ENCODE measurements around the gene AMN1. TPM values are rescaled to one million over a fixed set of nuclear protein-coding genes. Genes with fewer than 3 reads are reported as not detected.
A peak's percentile ranks its signal among the peaks of the same experiment; 100 is the strongest.

Gene AMN1
- total RNA-seq, result 10 to 100 TPM in 2 of 4 donors, 1 to 10 TPM in 2; 3.4 to 16.4 (median 10.5) TPM

DNA sequence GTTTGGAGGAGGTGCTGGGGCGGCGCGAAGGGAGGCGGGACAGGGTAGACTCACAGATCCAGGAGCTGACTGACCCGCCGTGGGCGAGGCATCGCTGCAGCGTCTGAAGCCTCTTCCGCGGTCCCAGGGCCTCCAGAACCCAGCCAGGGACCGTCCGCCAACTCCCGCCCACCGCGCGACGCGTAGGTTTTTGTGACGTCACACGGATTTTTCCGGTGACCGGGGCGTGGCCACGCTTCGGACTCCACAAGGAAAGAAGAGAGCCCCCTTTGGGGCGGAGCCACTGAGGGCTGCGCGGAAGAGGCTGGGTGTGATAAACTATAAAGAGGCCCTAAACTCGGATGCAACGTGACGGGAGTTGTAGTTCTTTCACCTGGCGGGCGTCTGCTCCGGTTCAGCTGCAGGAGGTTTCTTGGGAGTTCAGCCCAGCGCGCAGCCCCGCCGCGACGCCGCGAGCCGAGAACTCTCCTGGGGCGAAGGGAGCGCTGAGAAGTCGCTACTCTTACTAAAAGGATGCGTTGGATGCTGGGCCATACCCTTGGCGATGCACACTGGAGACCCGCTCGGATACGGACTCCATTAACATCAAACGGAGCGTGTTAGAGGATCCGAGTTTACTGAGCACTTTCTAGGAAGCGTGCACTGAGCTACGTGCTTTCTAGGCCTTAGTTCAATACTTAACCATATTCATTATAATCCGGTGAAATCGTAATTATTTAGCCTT lies at the start of gene AMN1:
Gene AMN1 (minus strand): TSS at position 105 of the 724 bp plus-strand sequence. CDS start 13 bp downstream, at position 92.
- TF ChIP-seq, protein P1, sequence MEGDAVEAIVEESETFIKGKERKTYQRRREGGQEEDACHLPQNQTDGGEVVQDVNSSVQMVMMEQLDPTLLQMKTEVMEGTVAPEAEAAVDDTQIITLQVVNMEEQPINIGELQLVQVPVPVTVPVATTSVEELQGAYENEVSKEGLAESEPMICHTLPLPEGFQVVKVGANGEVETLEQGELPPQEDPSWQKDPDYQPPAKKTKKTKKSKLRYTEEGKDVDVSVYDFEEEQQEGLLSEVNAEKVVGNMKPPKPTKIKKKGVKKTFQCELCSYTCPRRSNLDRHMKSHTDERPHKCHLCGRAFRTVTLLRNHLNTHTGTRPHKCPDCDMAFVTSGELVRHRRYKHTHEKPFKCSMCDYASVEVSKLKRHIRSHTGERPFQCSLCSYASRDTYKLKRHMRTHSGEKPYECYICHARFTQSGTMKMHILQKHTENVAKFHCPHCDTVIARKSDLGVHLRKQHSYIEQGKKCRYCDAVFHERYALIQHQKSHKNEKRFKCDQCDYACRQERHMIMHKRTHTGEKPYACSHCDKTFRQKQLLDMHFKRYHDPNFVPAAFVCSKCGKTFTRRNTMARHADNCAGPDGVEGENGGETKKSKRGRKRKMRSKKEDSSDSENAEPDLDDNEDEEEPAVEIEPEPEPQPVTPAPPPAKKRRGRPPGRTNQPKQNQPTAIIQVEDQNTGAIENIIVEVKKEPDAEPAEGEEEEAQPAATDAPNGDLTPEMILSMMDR (IDR thresholded peaks at IDR 0.05), result no peak
- TF ChIP-seq POLR2A (IDR thresholded peaks at IDR 0.05) (peak in 1 of 2 donors; percentile 67), POLR2AphosphoS5 (IDR thresholded peaks at IDR 0.05) (peak in 1 of 3 donors; percentile 81), EP300 (IDR thresholded peaks at IDR 0.05) (no peak)
- peak within 1 kb of the TSS; percentile 94 for H3K27ac ChIP-seq
- H3K4me3 ChIP-seq, result peak within 1 kb of the TSS; percentile 68
- no peaks in the 10 kb centered on the region for H3K36me3 ChIP-seq
- H3K4me1 ChIP-seq, result peaks cover 55% of the 10 kb centered on the region
- peaks cover 3% of the 10 kb centered on the region for H3K9me3 ChIP-seq
- no peaks in the 10 kb centered on the region for H3K27me3 ChIP-seq
- DNase-seq (ENCODE audit: low spot score in 2 of 2), result peak; percentile 99
- WGBS, result 6% methylated on average over 5 of the region's 59 CpGs

DNA sequence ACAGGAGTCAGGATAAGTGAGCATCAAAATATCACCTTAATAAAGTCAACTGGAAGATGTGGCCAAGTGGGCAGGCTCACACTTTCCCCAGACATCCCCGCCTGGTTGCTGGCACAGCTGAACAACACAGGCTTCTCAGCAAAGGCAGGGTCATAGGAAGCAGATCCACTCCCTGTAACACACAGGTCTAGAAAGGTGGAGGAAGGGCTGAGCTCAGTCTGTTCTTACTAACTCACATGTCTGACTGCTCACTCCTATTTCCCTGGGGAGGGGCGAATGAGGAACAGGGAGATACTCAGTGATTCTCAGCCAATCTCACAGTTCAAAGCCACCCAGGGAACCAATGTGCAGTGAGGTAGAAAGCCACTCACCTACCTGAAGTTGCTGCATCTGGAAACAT lies 45.0 kb upstream of the AMN1 start:
- no peak for TF ChIP-seq EP300 (IDR thresholded peaks at IDR 0.05)
- no peak for TF ChIP-seq POLR2A (IDR thresholded peaks at IDR 0.05)
- TF ChIP-seq POLR2AphosphoS5 (IDR thresholded peaks at IDR 0.05), result no peak
- Histone ChIP-seq H3K27me3 (no peaks in the 10 kb centered on the region), H3K4me1 (peaks cover 4% of the 10 kb centered on the region), H3K9me3 (no peaks in the 10 kb centered on the region), H3K27ac (no peak overlapping the region), H3K36me3 (no peaks in the 10 kb centered on the region), H3K4me3 (no peak overlapping the region)
- 52% methylated on average over 2 of the region's 2 CpGs for WGBS
- DNase-seq (ENCODE audit: low spot score in 2 of 2), result no peak

DNA sequence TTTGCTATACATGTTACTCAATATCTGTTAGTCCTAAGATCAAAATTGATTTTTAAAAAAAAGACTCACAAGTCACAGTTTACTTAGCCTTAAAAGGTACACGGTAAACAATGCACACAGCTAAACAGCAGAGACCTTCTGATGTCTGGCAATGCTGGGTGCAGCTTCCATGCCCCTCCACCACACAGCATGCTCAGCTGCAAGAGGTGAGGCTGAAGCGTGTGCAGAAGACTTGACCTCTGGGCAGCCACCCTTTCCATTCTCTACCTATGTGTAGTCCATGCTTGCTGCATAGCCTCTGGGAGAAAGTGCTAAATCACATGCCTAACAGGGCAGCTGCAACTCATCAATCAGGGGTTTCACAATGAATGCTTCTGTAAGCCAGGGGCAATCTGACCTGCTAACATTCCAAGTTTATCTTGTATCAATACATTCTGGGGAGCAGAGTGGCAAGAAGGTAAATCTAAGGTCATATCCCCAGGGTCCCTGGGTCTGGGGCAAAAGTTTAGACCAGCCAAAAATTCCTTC lies 44.5 kb upstream of the AMN1 start:
- no peaks in the 10 kb centered on the region for H3K36me3 ChIP-seq
- no peaks in the 10 kb centered on the region for H3K27me3 ChIP-seq
- no peak overlapping the region for H3K27ac ChIP-seq
- no peaks in the 10 kb centered on the region for H3K9me3 ChIP-seq
- DNase-seq (ENCODE audit: low spot score in 2 of 2), result no peak
- H3K4me3 ChIP-seq, result no peak overlapping the region
- TF ChIP-seq, protein P1 (IDR thresholded peaks at IDR 0.05), result no peak
- TF ChIP-seq POLR2A (IDR thresholded peaks at IDR 0.05) (no peak), EP300 (IDR thresholded peaks at IDR 0.05) (no peak), POLR2AphosphoS5 (IDR thresholded peaks at IDR 0.05) (no peak)
- 37% methylated on average over 2 of the region's 2 CpGs for WGBS
- H3K4me1 ChIP-seq, result peaks cover 4% of the 10 kb centered on the region

DNA sequence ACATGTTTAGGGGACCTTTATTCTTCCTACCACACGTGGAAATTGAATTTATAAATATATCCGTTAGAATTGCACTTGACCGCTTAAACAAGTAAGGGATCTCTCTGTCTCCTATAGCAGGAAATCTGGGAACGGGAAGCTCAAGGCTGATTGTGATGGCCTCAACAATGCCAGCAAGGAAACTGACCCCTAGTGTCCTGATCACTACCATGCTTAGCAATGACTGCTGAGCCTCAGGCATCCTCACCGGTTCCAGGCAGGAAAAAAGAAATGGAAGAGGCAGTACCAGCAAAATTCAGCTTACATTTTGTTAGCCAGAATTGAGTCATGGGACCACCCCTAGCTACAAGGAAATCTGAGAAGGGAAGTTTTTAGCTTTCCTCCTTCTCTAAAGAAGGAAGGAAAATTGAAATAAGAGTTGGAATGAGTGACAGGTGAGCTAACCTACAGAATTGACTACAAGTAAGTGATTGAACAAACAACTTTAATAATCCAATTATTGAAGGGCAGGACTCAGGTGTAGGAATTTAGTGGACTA lies 43.9 kb upstream of the AMN1 start:
- TF ChIP-seq, protein P1 (IDR thresholded peaks at IDR 0.05), result no peak
- TF ChIP-seq EP300 (IDR thresholded peaks at IDR 0.05) (no peak), POLR2AphosphoS5 (IDR thresholded peaks at IDR 0.05) (no peak), POLR2A (IDR thresholded peaks at IDR 0.05) (no peak)
- Histone ChIP-seq H3K27me3 (no peaks in the 10 kb centered on the region), H3K4me3 (no peak overlapping the region), H3K4me1 (peaks cover 4% of the 10 kb centered on the region), H3K27ac (no peak overlapping the region), H3K9me3 (no peaks in the 10 kb centered on the region), H3K36me3 (no peaks in the 10 kb centered on the region)
- DNase-seq (ENCODE audit: low spot score in 2 of 2), result no peak
- WGBS, result 65% methylated on average over 5 of the region's 5 CpGs

DNA sequence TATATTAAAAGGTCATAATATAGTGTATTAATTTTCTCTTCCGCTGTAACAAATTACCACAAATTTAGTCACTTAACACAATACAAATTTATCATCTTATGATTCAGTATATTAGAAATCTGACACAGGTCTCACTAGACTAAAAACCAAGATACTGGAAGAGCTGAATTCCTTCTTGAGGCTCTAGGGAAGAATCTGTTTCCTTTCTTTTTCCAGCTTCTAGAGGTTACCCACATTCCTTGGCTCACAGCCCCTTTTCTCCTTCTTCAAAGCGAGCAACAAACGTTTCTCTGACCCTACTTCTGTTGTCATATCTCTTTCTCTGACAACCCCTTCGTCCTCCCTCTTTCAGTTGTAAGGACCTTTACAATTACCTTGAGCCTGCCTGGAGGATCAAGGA lies 43.4 kb upstream of the AMN1 start:
- WGBS, result 67% methylated on average over 4 of the region's 4 CpGs
- DNase-seq (ENCODE audit: low spot score in 2 of 2), result no peak
- H3K4me1 ChIP-seq, result peaks cover 4% of the 10 kb centered on the region
- no peak for TF ChIP-seq EP300 (IDR thresholded peaks at IDR 0.05)
- no peak for TF ChIP-seq POLR2A (IDR thresholded peaks at IDR 0.05)
- TF ChIP-seq, protein P1 (IDR thresholded peaks at IDR 0.05), result no peak
- TF ChIP-seq POLR2AphosphoS5 (IDR thresholded peaks at IDR 0.05), result no peak
- H3K9me3 ChIP-seq, result no peaks in the 10 kb centered on the region
- no peaks in the 10 kb centered on the region for H3K27me3 ChIP-seq
- H3K4me3 ChIP-seq, result no peak overlapping the region
- H3K27ac ChIP-seq, result no peak overlapping the region
- no peaks in the 10 kb centered on the region for H3K36me3 ChIP-seq

All from suprapubic skin (tissue), 4 donors.